Thymus (tissue), 11 donors: Measurements from ENCODE around the gene ABCB4. TPM values are rescaled to one million over a fixed set of nuclear protein-coding genes. Genes with fewer than 3 reads are reported as not detected.

Experiments used
- DNase-seq, 9 donors: peaks; one replicate each; pipeline ENCODE4 v3.0.0-alpha.2; 2013; ENCODE audit warnings: low spot score in 9 of 9, low read depth in 6 of 9, missing footprints in 1 of 9
- H3K27ac ChIP-seq, 2 donors: one replicate each; pipeline ENCODE4 v1.5.1; 2013; ENCODE audit warnings: control low read depth in 1 of 2, low read depth in 1 of 2, low read length in 1 of 2, mild to moderate bottlenecking in 1 of 2, moderate library complexity in 1 of 2
- H3K27me3 ChIP-seq, 2 donors: one replicate each; pipeline ENCODE4 v1.5.1; 2013; ENCODE audit warnings: low read length in 1 of 2; ENCODE audit not compliant: control insufficient read depth in 2 of 2, insufficient read depth in 1 of 2
- H3K36me3 ChIP-seq, 2 donors: one replicate each; pipeline ENCODE4 v1.5.1; 2013; ENCODE audit warnings: low read length in 1 of 2, mild to moderate bottlenecking in 1 of 2, moderate library complexity in 1 of 2; ENCODE audit not compliant: control insufficient read depth in 2 of 2, insufficient read depth in 2 of 2
- H3K4me1 ChIP-seq, 2 donors: one replicate each; pipeline ENCODE4 v1.5.1; 2013; ENCODE audit warnings: low read length in 2 of 2; ENCODE audit not compliant: control insufficient read depth in 2 of 2, insufficient read depth in 2 of 2
- H3K4me3 ChIP-seq, 2 donors: one replicate each; pipeline ENCODE4 v1.5.1; 2013; ENCODE audit warnings: low read length in 2 of 2, control low read depth in 1 of 2, mild to moderate bottlenecking in 1 of 2
- H3K9me3 ChIP-seq, 2 donors: one replicate each; pipeline ENCODE4 v1.5.1; 2013; ENCODE audit warnings: low read length in 1 of 2, mild to moderate bottlenecking in 1 of 2; ENCODE audit not compliant: control insufficient read depth in 2 of 2, insufficient read depth in 1 of 2
- WGBS: extraction: QIAGEN DNeasy Blood & Tissue Kit; methylation state at CpG from one replicate; pipeline ENCODE4 v1.1.7; 2013; 5-methylcytosine and 5-hydroxymethylcytosine counted together
- polyA plus RNA-seq: library from polyadenylated mRNA; stranded (reverse); fragments of 200-250 nt; gene quantifications from one replicate; pipeline ENCODE4 v1.2.3, GENCODE V29; 2013
- total RNA-seq: library from RNA; stranded (reverse); fragments of 120-200 nt; gene quantifications from one replicate; pipeline ENCODE4 v1.2.4, GENCODE V29; 2013
- donor health status: healthy.

The ABCB4 gene
- total and polyA plus RNA-seq, 2 donors: 0.71 to 1.0 TPM

DNA sequence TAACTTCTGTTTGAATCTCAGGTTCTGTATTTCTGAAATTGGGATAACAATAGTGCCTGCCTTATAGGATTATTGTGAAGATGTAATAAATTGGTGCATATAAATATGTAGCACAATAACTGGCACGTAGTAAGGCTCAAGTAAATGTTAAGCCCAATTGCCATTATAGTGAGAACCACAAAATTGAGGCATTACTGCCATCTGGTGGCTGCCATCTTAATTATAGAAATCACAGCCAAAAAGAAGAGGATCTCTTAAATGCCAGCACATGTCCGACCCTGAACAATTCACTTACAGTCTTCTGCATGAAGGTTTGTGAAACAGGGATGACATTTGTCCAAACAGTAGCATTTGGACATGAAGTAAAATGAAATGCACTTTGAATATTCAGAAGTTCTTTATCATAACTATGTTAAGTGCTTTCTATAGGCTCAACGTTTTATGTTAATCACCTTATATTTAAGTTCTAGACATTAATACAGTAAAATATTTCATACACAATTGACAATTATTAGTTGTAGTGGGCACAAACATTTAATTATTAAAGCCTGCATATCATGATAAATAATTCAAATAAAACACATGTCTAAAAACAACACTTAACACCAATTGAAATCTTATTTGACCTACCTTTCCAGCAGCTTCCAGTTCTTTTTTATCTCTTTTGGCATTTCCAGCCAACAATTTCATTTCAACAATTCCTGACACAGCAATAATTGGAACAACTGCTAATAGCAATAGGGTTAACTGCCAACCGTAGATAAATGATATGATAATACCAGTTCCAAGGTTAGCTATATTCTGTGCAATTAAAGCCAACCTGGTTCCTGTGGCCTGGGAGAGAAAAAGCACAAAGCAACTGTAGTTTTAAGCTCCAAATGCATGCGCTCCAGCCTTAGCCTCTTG is 58.5 kb downstream of the ABCB4 start:
- H3K4me3 ChIP-seq: no peak overlapping the region
- H3K4me1 ChIP-seq: no peaks in the 10 kb centered on the region
- WGBS: 64% methylated on average over 5 of the region's 5 CpGs
- H3K36me3 ChIP-seq: no peaks in the 10 kb centered on the region
- peak; percentile 18 to 80 (median 57) for DNase-seq
- H3K9me3 ChIP-seq: no peaks in the 10 kb centered on the region
- no peak overlapping the region for H3K27ac ChIP-seq
- H3K27me3 ChIP-seq: no peaks in the 10 kb centered on the region

DNA sequence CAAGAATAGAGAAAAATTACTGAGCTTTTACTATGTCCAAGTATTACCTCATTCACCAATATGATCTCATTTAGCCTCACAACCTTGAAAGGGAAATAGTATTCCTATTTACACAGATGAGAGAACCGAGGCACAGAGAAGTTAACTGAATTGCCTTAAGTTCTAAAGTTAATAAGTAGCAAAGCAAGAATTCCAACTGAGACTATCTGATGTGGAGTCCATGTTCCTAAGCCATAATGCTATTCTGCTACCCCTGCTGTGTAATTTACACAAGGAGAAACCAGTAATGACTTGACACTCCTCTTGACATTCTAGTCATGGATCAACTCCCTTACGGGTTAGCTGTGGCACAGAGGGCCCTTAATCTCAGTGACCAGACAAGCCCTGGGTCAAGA is 60.7 kb downstream of the ABCB4 start:
- Histone ChIP-seq H3K4me3 (no peak overlapping the region), H3K36me3 (no peaks in the 10 kb centered on the region), H3K27ac (no peak overlapping the region), H3K9me3 (no peaks in the 10 kb centered on the region), H3K27me3 (no peaks in the 10 kb centered on the region), H3K4me1 (no peaks in the 10 kb centered on the region)
- 98% methylated on average over 2 of the region's 2 CpGs for WGBS
- DNase-seq: no peak

DNA sequence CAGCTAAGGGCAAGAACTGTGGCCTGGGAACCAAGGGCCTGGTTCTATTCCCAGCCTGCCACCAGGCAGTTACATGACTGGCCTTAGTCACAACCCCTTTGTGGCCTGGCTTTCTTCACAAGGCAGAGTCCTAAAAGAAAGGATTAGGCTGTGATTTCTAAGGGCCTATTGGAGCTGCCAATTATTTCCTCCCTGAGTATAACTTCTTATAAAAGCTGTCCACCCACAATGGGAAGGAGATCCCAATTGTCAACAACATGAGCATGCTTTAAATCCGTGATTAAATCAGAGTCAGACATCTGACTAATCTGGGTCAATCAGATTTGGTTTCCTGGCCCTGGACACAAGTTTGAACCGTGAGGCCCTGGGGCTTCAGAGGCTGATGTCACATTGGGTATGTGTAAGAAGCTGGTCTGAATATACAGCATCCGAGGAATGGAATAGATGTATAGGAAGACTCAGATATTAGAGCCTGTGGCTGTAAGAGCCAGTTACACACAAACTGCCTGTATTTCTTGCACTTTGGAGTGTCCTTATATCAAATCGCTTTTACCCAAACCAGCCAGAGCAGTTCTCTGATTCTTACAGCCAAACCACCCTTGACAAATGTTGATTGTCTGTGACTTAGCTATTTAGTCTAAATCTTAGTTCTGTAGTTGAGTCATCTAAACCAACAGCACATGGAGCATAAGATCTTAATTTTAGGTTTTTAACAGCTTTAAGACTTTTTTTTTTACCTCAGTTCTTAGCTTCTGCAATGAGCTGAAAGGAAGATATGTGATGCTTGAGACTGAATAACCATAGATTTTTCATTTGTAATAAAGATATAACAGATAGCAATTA is 61.3 kb downstream of the ABCB4 start:
- no peak for DNase-seq
- 92% methylated on average over 4 of the region's 4 CpGs for WGBS
- H3K27me3 ChIP-seq: no peaks in the 10 kb centered on the region
- no peaks in the 10 kb centered on the region for H3K4me1 ChIP-seq
- H3K36me3 ChIP-seq: no peaks in the 10 kb centered on the region
- H3K9me3 ChIP-seq: no peaks in the 10 kb centered on the region
- no peak overlapping the region for H3K4me3 ChIP-seq
- H3K27ac ChIP-seq: no peak overlapping the region

DNA sequence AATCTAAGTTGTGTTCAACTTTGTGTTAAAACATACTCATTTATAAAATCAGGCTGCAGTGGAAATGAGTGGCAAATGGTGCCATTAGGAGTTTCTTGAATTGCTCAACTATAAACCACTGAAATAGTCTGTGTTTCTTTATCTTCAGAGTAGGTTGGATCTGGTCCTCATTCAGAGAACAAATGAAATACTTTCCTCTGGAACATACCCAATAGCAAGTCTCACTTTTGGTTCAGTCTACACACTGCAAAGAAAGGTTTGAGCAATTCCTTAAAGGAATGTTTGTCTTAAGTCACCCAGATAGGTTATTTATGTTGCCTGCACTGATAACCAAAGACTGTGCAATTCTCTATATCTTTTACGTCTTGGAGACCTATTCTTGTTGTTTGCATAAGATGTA is 62.5 kb downstream of the ABCB4 start:
- 99% methylated on average over 1 of the region's 1 CpG for WGBS
- no peak for DNase-seq
- no peaks in the 10 kb centered on the region for H3K9me3 ChIP-seq
- no peaks in the 10 kb centered on the region for H3K27me3 ChIP-seq
- H3K4me3 ChIP-seq: no peak overlapping the region
- no peaks in the 10 kb centered on the region for H3K4me1 ChIP-seq
- H3K27ac ChIP-seq: no peak overlapping the region
- no peaks in the 10 kb centered on the region for H3K36me3 ChIP-seq

DNA sequence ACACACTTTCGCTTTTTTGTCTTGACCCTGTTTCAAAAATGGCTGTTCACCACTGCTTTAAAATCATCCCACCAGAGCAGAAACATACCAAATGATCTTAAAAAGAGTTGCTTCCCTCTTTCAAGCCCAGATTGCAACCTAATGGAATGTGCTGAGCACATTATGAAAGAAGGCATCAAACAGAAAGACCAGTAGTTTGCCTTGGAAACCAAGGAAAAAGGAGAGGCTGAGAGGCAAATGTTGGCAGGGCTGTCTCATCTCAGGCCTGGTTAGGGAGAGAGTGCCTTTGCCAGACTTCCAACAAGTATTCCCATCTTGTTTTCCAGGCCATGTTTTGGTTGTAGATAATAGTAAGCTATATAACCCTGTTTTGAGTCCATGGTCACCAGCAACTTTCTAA is 64.3 kb downstream of the ABCB4 start:
- Histone ChIP-seq H3K27me3 (no peaks in the 10 kb centered on the region), H3K36me3 (no peaks in the 10 kb centered on the region), H3K9me3 (no peaks in the 10 kb centered on the region), H3K4me1 (no peaks in the 10 kb centered on the region), H3K27ac (no peak overlapping the region), H3K4me3 (no peak overlapping the region)
- DNase-seq: no peak
- WGBS: 95% methylated on average over 1 of the region's 1 CpG

DNA sequence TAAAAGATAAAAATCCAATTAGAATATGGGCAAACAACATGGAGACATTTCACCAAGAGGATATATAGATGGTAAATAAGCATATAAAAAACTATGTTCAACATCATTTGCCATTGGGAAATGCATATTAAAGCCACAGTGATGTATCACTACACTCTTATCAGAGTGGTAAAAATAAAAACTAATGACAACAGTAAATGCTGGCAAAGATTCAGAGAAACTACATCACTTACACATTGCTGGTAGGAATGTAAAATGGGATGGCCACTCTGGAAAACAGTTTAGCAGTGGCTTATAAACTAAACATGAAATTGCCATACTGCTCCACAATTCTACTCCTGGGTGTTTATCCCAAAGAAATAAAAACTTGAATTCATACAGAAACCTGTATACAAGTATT is 70.8 kb downstream of the ABCB4 start:
- no peaks in the 10 kb centered on the region for H3K9me3 ChIP-seq
- no peaks in the 10 kb centered on the region for H3K27me3 ChIP-seq
- no peak overlapping the region for H3K27ac ChIP-seq
- no peaks in the 10 kb centered on the region for H3K4me1 ChIP-seq
- H3K36me3 ChIP-seq: no peaks in the 10 kb centered on the region
- no peak overlapping the region for H3K4me3 ChIP-seq
- no peak for DNase-seq

DNA sequence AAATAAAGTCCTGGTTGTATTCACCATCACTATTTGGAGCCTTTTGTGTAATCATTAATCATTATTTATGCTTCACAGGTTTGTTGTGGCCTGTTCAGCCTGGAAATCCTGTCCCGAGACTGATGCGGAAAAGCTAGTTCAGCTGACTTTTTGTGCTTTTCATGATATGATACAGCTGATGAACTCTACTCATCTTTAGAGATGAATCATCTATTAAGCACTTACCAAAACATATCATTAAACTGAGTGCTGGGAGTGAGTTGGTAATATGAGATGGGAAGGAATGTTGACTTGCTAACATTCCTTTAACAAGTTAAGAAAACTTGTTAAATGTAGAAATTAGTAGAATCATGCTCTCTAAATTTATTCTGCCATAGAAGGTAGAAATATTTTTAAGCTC is 77.0 kb downstream of the ABCB4 start:
- H3K4me1 ChIP-seq: no peaks in the 10 kb centered on the region
- no peak for DNase-seq
- H3K27me3 ChIP-seq: no peaks in the 10 kb centered on the region
- 97% methylated on average over 2 of the region's 2 CpGs for WGBS
- peaks cover 0 to 3% of the 10 kb centered on the region in 2 donors for H3K36me3 ChIP-seq
- no peaks in the 10 kb centered on the region for H3K9me3 ChIP-seq
- no peak overlapping the region for H3K27ac ChIP-seq
- no peak overlapping the region for H3K4me3 ChIP-seq

DNA sequence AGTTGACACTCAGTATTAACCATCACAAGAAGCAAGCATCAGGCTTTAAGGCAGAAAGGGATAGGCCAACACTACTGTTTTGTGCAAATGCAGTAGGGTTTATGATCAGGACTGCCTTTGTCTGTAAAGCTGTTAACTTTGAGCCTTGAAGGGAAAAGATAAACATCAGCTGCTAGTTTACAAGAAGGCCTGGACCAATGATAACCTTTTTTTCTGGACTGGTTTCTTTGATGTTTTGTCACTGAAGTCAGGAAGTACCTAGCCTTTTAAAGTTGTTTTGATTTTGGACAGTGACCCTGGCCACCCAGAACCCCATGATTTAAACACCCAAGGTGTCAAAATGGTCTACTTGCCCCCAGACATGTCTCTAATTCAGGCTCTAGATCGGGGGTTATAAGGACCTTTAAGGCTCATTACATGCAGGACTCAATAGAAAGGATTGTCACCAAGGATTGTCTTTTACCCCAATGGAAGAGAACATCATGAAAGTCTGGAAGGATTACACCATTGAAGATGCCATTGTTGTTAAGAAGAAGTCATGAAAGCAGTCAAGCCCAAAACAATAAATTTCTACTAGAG is 79.9 kb downstream of the ABCB4 start:
- Histone ChIP-seq H3K27ac (no peak overlapping the region), H3K36me3 (peaks cover 0 to 4% of the 10 kb centered on the region in 2 donors), H3K9me3 (no peaks in the 10 kb centered on the region), H3K4me1 (no peaks in the 10 kb centered on the region), H3K27me3 (no peaks in the 10 kb centered on the region), H3K4me3 (no peak overlapping the region)
- DNase-seq: no peak
- 94% methylated on average over 1 of the region's 1 CpG for WGBS
